Astrocyte (in vitro differentiated cells and primary cell): ENCODE data around the gene SGSM2. TPM values are rescaled to one million over a fixed set of nuclear protein-coding genes. Genes with fewer than 3 reads are reported as not detected.

Source experiments
- DNase-seq: peaks from one replicate; pipeline ENCODE4 v3.0.0-alpha.2; 2010; ENCODE audit warnings: low read depth
- FAIRE-seq: peaks from 2 replicates; lab custom pipeline; 2011; peaks lifted over from hg19 to GRCh38; lab: Jason Lieb, UNC
- H2AFZ ChIP-seq: 2 replicates; pipeline ENCODE4 v1.6.0; 2012; ENCODE audit warnings: low read depth, low read length, inconsistent platforms
- H3K27ac ChIP-seq: 2 replicates; pipeline ENCODE4 v1.5.1; 2011; ENCODE audit warnings: low read depth, low read length, inconsistent platforms
- H3K27me3 ChIP-seq: 2 replicates; pipeline ENCODE4 v1.6.0; 2011; ENCODE audit warnings: low read length, inconsistent platforms; ENCODE audit not compliant: insufficient read depth
- H3K36me3 ChIP-seq: 2 replicates; pipeline ENCODE4 v1.5.1; 2011; ENCODE audit warnings: low read length, inconsistent platforms; ENCODE audit not compliant: insufficient read depth
- H3K4me1 ChIP-seq: 2 replicates; pipeline ENCODE4 v1.5.1; 2011; ENCODE audit warnings: low read length, inconsistent platforms; ENCODE audit not compliant: insufficient read depth
- H3K4me2 ChIP-seq: 2 replicates; pipeline ENCODE4 v1.6.0; 2012; ENCODE audit warnings: low read length, inconsistent platforms
- H3K4me3 ChIP-seq: 2 replicates; pipeline ENCODE4 v1.5.1; 2011; ENCODE audit warnings: low read depth, mild to moderate bottlenecking, low read length, inconsistent platforms; ENCODE audit not compliant: insufficient read depth
- H3K79me2 ChIP-seq: 2 replicates; pipeline ENCODE4 v1.6.0; 2012; ENCODE audit warnings: mild to moderate bottlenecking, low read length, inconsistent platforms; ENCODE audit not compliant: insufficient read depth
- H3K9ac ChIP-seq: 2 replicates; pipeline ENCODE4 v1.6.0; 2012; ENCODE audit warnings: mild to moderate bottlenecking, low read length, inconsistent platforms
- H3K9me3 ChIP-seq: 2 replicates; pipeline ENCODE4 v1.5.1; 2012; ENCODE audit warnings: low read depth, mild to moderate bottlenecking, low read length, inconsistent platforms; ENCODE audit not compliant: insufficient read depth
- H4K20me1 ChIP-seq: 2 replicates; pipeline ENCODE4 v1.6.0; 2012; ENCODE audit warnings: low read length, inconsistent platforms; ENCODE audit not compliant: insufficient read depth
- H3K27ac Mint-ChIP-seq: one replicate; pipeline ENCODE4 v1.8.0; 2021; ENCODE audit warnings: mild to moderate bottlenecking, mixed read lengths; ENCODE audit not compliant: unreplicated experiment
- H3K27me3 Mint-ChIP-seq: one replicate; pipeline ENCODE4 v1.8.0; 2021; ENCODE audit warnings: low read depth, mixed read lengths; ENCODE audit not compliant: unreplicated experiment
- H3K36me3 Mint-ChIP-seq: one replicate; pipeline ENCODE4 v1.8.0; 2021; ENCODE audit warnings: low read depth, mixed read lengths; ENCODE audit not compliant: unreplicated experiment
- H3K4me1 Mint-ChIP-seq: one replicate; pipeline ENCODE4 v1.8.0; 2021; ENCODE audit warnings: low read depth, mixed read lengths; ENCODE audit not compliant: unreplicated experiment
- H3K4me3 Mint-ChIP-seq: one replicate; pipeline ENCODE4 v1.8.0; 2021; ENCODE audit warnings: mild to moderate bottlenecking, moderate library complexity, mixed read lengths; ENCODE audit not compliant: unreplicated experiment
- H3K9me3 Mint-ChIP-seq: one replicate; pipeline ENCODE4 v1.8.0; 2021; ENCODE audit warnings: mild to moderate bottlenecking, mixed read lengths; ENCODE audit not compliant: unreplicated experiment
- CTCF ChIP-seq: IDR thresholded peaks from 2 replicates; pipeline ENCODE4 v1.5.1; 2011; ENCODE audit warnings: low read depth, mild to moderate bottlenecking, inconsistent platforms, low read length, moderate library complexity; ENCODE audit not compliant: insufficient read depth
- EZH2 ChIP-seq: IDR thresholded peaks from 2 replicates; pipeline ENCODE4 v1.6.1; 2012; ENCODE audit warnings: mild to moderate bottlenecking, low read length, inconsistent platforms; ENCODE audit not compliant: insufficient read depth
- total RNA-seq: library from RNA; stranded (reverse); gene quantifications from 2 replicates; pipeline ENCODE4 v1.2.1, GENCODE V29; 2021

Gene SGSM2
- total RNA-seq, 1 donor from 2014 or later: 62.1 TPM

- H3K36me3 Mint-ChIP-seq: peaks cover 6% of the 10 kb centered on the region
- Histone ChIP-seq H3K27me3 (no peaks in the 10 kb centered on the region), H3K9me3 (no peaks in the 10 kb centered on the region), H3K4me2 (peak overlapping the region; percentile 93), H2AFZ (peak overlapping the region; percentile 94), H3K4me1 (peaks cover 24% of the 10 kb centered on the region), H3K27ac (peak overlapping the region; percentile 26), H3K4me3 (peak overlapping the region; percentile 99), H3K9ac (peak overlapping the region; percentile 98), H3K79me2 (peaks cover 53% of the 10 kb centered on the region), H4K20me1 (peaks cover 45% of the 10 kb centered on the region), H3K36me3 (peaks cover 23% of the 10 kb centered on the region)
- no peak for TF ChIP-seq CTCF
- TF ChIP-seq EZH2: no peak
- no peaks in the 10 kb centered on the region for H3K27me3 Mint-ChIP-seq
- DNase-seq (peak; percentile 31), FAIRE-seq (no peak)
- H3K27ac Mint-ChIP-seq: peak overlapping the region; percentile 42
- no peaks in the 10 kb centered on the region for H3K9me3 Mint-ChIP-seq
- H3K4me1 Mint-ChIP-seq: peaks cover 16% of the 10 kb centered on the region
- H3K4me3 Mint-ChIP-seq: peak overlapping the region; percentile 88
Observed at GRCh38 chr17:2338315-2338657, 985 bp downstream of the SGSM2 start.

DNA sequence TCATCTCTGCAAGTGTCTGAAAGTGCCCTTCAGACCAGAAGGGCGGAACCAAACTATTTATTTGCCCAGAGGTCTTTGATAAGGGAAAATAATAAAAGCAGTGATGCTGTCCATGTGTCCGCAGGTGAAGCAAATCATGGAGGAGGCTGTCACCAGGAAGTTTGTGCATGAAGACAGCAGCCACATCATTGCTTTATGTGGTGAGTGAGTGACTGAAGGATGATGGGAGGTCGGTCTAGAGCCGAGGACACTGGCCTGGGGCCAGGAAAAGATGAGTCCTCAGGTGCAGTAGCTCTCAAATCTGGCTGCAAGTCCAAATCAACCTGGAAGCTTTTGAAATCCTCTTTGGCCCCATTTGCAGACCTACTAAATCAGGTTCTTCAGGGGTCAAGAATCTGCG is 6.1 kb downstream of the SGSM2 start:
- Mint-ChIP-seq H3K4me1 (peaks cover 16% of the 10 kb centered on the region), H3K27me3 (no peaks in the 10 kb centered on the region), H3K36me3 (peaks cover 5% of the 10 kb centered on the region), H3K27ac (no peak overlapping the region), H3K4me3 (no peak overlapping the region), H3K9me3 (no peaks in the 10 kb centered on the region)
- FAIRE-seq (no peak), DNase-seq (no peak)
- H4K20me1 ChIP-seq: peaks cover 34% of the 10 kb centered on the region
- no peak overlapping the region for H3K4me3 ChIP-seq
- no peak for TF ChIP-seq CTCF
- TF ChIP-seq EZH2: no peak
- no peaks in the 10 kb centered on the region for H3K36me3 ChIP-seq
- no peaks in the 10 kb centered on the region for H3K27me3 ChIP-seq
- no peak overlapping the region for H3K9ac ChIP-seq
- H3K4me2 ChIP-seq: no peak overlapping the region
- H3K4me1 ChIP-seq: peaks cover 10% of the 10 kb centered on the region
- no peaks in the 10 kb centered on the region for H3K9me3 ChIP-seq
- no peak overlapping the region for H3K27ac ChIP-seq
- H2AFZ ChIP-seq: no peak overlapping the region
- H3K79me2 ChIP-seq: peaks cover 14% of the 10 kb centered on the region

DNA sequence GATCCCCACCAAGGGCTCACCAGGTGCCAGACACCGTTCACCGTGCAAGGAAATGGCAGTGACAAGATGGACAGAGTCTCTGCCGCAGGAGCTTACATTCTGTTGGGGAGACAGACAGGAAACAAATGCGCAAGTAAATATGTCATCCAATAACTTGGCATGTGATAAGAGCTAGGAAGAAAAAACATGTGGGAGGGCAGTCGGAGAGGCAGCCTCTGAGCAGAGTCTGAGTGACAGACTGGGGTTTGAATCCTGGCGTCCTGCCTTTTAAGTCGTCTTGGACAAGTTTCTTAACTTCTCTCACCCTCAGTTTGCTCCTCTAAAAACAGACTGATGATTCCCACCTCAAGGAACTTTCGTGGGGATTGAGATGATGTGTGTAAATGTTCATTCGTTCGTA is 7.2 kb downstream of the SGSM2 start:
- peaks cover 35% of the 10 kb centered on the region for H4K20me1 ChIP-seq
- FAIRE-seq: no peak
- no peaks in the 10 kb centered on the region for H3K9me3 Mint-ChIP-seq
- H3K9ac ChIP-seq: no peak overlapping the region
- peaks cover 11% of the 10 kb centered on the region for H3K4me1 ChIP-seq
- H3K4me2 ChIP-seq: no peak overlapping the region
- DNase-seq: no peak
- H3K4me3 Mint-ChIP-seq: no peak overlapping the region
- TF ChIP-seq CTCF: no peak
- TF ChIP-seq EZH2: no peak
- H3K27me3 ChIP-seq: no peaks in the 10 kb centered on the region
- no peaks in the 10 kb centered on the region for H3K9me3 ChIP-seq
- H3K27me3 Mint-ChIP-seq: no peaks in the 10 kb centered on the region
- H3K36me3 ChIP-seq: no peaks in the 10 kb centered on the region
- no peak overlapping the region for H2AFZ ChIP-seq
- no peak overlapping the region for H3K27ac ChIP-seq
- peaks cover 15% of the 10 kb centered on the region for H3K4me1 Mint-ChIP-seq
- H3K4me3 ChIP-seq: no peak overlapping the region
- peaks cover 5% of the 10 kb centered on the region for H3K36me3 Mint-ChIP-seq
- no peak overlapping the region for H3K27ac Mint-ChIP-seq
- H3K79me2 ChIP-seq: peaks cover 10% of the 10 kb centered on the region
